ENCODE data around the gene IGFBP4. TPM values are rescaled to one million over a fixed set of nuclear protein-coding genes. Genes with fewer than 3 reads are reported as not detected.

The IGFBP4 gene
- total and polyA plus RNA-seq, 2 of the 13 experiments (the other 11 are each of a cell fraction or from before 2014, with no cell fraction given), result 4.1 to 49.0 TPM

DNA sequence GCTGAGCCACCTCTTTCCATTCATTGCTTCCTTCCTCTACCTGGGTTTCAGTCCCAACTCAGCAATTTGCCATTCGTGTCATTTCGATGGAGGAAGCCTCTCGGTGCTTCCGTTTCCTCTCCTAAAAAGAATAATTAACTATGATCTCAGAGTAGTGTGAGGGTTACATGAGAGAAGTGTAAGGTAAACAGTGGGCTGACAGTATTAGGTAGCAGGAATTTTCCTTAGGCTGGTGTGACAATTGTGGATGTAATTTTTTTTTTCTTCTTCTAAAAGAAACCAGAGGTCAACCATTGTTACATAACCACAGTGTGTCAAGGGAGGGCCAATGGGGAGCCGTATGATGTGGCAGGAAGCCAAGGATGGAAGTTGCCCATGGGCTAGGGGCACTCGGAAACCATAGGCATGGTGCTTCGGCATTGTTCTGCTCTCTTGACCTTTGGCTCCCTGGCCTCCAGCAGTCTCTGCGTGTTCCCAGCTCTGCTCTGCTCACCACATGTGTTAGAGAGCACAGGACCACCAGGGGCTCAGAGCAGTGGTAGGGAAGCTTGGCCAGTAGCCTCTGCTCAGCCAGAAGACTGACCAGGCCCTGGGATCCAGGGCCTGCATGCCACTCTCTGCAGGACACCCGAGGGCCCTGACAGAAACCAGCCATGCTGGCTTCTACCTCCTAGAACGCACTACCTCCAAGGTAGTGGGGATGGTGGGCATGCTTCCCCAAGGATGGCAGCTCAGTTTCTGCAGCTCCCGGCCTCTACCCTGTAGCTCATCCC is 23.5 kb upstream of the IGFBP4 start (continued):
- TF ChIP-seq, protein P1, sequence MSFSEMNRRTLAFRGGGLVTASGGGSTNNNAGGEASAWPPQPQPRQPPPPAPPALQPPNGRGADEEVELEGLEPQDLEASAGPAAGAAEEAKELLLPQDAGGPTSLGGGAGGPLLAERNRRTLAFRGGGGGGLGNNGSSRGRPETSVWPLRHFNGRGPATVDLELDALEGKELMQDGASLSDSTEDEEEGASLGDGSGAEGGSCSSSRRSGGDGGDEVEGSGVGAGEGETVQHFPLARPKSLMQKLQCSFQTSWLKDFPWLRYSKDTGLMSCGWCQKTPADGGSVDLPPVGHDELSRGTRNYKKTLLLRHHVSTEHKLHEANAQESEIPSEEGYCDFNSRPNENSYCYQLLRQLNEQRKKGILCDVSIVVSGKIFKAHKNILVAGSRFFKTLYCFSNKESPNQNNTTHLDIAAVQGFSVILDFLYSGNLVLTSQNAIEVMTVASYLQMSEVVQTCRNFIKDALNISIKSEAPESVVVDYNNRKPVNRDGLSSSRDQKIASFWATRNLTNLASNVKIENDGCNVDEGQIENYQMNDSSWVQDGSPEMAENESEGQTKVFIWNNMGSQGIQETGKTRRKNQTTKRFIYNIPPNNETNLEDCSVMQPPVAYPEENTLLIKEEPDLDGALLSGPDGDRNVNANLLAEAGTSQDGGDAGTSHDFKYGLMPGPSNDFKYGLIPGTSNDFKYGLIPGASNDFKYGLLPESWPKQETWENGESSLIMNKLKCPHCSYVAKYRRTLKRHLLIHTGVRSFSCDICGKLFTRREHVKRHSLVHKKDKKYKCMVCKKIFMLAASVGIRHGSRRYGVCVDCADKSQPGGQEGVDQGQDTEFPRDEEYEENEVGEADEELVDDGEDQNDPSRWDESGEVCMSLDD (CRISPR knock-in tag; IDR thresholded peaks at IDR 0.05; ENCODE audit: borderline replicate concordance), result no peak
- TF ChIP-seq DDIT3 (CRISPR knock-in tag; IDR thresholded peaks at IDR 0.05), result no peak
- TF ChIP-seq SMYD3 (CRISPR knock-in tag; IDR thresholded peaks at IDR 0.05), result 0 out of 2 replicates have a peak, but pooled peaks have one; percentile 82
- TF ChIP-seq LCORL (IDR thresholded peaks at IDR 0.05), result peak; percentile 52; the same call in 1 of the 2 replicates
- TF ChIP-seq LCORL (CRISPR knock-in tag; IDR thresholded peaks at IDR 0.05), result peak; percentile 60
- peak; percentile 63 for TF ChIP-seq HMGXB3 (CRISPR knock-in tag; IDR thresholded peaks at IDR 0.05; ENCODE audit: borderline replicate concordance)
- TF ChIP-seq POLR2A (IDR thresholded peaks at IDR 0.05; ENCODE audit: insufficient read depth in 1 of 2, low read depth in 2 of 2, low read length in 2 of 2), result peak in 1 of 2 experiments; percentile 62; a peak in 3 of 4 replicates
- TF ChIP-seq TRIM22 (IDR thresholded peaks at IDR 0.05), result no peak
- TF ChIP-seq CBFB (CRISPR knock-in tag; IDR thresholded peaks at IDR 0.05), result peak; percentile 67; the same call in 1 of the 2 replicates
- no peak for TF ChIP-seq FOXM1 (CRISPR knock-in tag; IDR thresholded peaks at IDR 0.05)
- TF ChIP-seq, protein P2, sequence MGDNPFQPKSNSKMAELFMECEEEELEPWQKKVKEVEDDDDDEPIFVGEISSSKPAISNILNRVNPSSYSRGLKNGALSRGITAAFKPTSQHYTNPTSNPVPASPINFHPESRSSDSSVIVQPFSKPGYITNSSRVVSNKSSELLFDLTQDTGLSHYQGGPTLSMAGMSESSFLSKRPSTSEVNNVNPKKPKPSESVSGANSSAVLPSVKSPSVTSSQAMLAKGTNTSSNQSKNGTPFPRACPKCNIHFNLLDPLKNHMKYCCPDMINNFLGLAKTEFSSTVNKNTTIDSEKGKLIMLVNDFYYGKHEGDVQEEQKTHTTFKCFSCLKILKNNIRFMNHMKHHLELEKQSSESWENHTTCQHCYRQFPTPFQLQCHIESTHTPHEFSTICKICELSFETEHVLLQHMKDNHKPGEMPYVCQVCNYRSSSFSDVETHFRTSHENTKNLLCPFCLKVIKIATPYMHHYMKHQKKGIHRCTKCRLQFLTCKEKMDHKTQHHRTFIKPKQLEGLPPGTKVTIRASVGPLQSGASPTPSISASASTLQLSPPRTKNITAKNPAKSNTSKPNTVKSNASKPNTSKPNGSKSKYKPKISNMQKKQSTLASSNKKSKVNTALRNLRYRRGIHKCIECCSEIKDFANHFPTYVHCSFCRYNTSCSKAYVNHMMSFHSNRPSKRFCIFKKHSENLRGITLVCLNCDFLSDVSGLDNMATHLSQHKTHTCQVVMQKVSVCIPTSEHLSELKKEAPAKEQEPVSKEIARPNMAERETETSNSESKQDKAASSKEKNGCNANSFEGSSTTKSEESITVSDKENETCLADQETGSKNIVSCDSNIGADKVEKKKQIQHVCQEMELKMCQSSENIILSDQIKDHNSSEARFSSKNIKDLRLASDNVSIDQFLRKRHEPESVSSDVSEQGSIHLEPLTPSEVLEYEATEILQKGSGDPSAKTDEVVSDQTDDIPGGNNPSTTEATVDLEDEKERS (CRISPR knock-in tag; IDR thresholded peaks at IDR 0.05), result peak; percentile 75; the same call in 1 of the 2 replicates
- TF ChIP-seq, protein P3, sequence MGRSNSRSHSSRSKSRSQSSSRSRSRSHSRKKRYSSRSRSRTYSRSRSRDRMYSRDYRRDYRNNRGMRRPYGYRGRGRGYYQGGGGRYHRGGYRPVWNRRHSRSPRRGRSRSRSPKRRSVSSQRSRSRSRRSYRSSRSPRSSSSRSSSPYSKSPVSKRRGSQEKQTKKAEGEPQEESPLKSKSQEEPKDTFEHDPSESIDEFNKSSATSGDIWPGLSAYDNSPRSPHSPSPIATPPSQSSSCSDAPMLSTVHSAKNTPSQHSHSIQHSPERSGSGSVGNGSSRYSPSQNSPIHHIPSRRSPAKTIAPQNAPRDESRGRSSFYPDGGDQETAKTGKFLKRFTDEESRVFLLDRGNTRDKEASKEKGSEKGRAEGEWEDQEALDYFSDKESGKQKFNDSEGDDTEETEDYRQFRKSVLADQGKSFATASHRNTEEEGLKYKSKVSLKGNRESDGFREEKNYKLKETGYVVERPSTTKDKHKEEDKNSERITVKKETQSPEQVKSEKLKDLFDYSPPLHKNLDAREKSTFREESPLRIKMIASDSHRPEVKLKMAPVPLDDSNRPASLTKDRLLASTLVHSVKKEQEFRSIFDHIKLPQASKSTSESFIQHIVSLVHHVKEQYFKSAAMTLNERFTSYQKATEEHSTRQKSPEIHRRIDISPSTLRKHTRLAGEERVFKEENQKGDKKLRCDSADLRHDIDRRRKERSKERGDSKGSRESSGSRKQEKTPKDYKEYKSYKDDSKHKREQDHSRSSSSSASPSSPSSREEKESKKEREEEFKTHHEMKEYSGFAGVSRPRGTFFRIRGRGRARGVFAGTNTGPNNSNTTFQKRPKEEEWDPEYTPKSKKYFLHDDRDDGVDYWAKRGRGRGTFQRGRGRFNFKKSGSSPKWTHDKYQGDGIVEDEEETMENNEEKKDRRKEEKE (IDR thresholded peaks at IDR 0.05), result no peak

Measured in HepG2 (cell line).